Activated effector memory CD4-positive, alpha-beta T cell treated with Interleukin-2 at 50 U/mL for 16 hours (primary cell): ENCODE measurements around the gene COX17.

Experiments used
- DNase-seq: peaks from one replicate; pipeline ENCODE4 v3.0.0-alpha.2; 2020

COX17 gene

GRCh38 chr3:119673875-119674274 is 3.3 kb downstream of the COX17 start:
- no peak for DNase-seq

GRCh38 chr3:119672776-119673175 is 4.4 kb downstream of the COX17 start:
- DNase-seq: no peak

GRCh38 chr3:119669906-119670570 is 7.2 kb downstream of the COX17 start:
- no peak for DNase-seq

GRCh38 chr3:119665954-119666559 is 11.1 kb downstream of the COX17 start:
- no peak for DNase-seq

- no peak for DNase-seq
Measured at GRCh38 chr3:119664850-119665379, 12.3 kb downstream of the COX17 start.

- DNase-seq: no peak
Measured at GRCh38 chr3:119664370-119664769, 12.8 kb downstream of the COX17 start.

GRCh38 chr3:119663885-119664284 is 13.3 kb downstream of the COX17 start:
- DNase-seq: no peak

GRCh38 chr3:119662604-119663373 is 14.4 kb downstream of the COX17 start:
- DNase-seq: no peak

GRCh38 chr3:119660474-119661440 is 16.4 kb downstream of the COX17 start, which contains the start of gene POPDC2:
TSS of gene POPDC2 (minus strand) at chr3:119660589. CDS start at chr3:119660423, 166 bp downstream.
- no peak for DNase-seq

GRCh38 chr3:119659606-119660291 is 17.5 kb downstream of the COX17 start:
- DNase-seq: no peak

- DNase-seq: no peak
Measured at GRCh38 chr3:119658994-119659393, 18.2 kb downstream of the COX17 start.

GRCh38 chr3:119657887-119658702 is 19.1 kb downstream of the COX17 start:
- DNase-seq: no peak

GRCh38 chr3:119653876-119654275 is 23.3 kb downstream of the COX17 start:
- no peak for DNase-seq

- no peak for DNase-seq
Measured at GRCh38 chr3:119652306-119653033, 24.7 kb downstream of the COX17 start.

- no peak for DNase-seq
Measured at GRCh38 chr3:119649761-119650160, 27.4 kb downstream of the COX17 start.

- no peak for DNase-seq
Measured at GRCh38 chr3:119647843-119648575, 29.2 kb downstream of the COX17 start.

- DNase-seq: no peak
Measured at GRCh38 chr3:119647171-119647570, 30.0 kb downstream of the COX17 start.

GRCh38 chr3:119645813-119646212 is 31.4 kb downstream of the COX17 start:
- DNase-seq: no peak

GRCh38 chr3:119644481-119644880 is 32.7 kb downstream of the COX17 start:
- no peak for DNase-seq
